Ishikawa (cell line): ENCODE measurements around the gene TBX15.
A peak's percentile ranks its signal among the peaks of the same experiment; 100 is the strongest.

Source experiments
- CEBPB ChIP-seq: IDR thresholded peaks from 2 replicates; pipeline ENCODE4 v1.6.1; 2012
- CREB1 ChIP-seq: IDR thresholded peaks from 2 replicates; pipeline ENCODE4 v1.6.1; 2012; ENCODE audit warnings: low read depth
- EGR1 ChIP-seq: IDR thresholded peaks from 2 replicates; pipeline ENCODE4 v1.6.1; 2012
- EP300 ChIP-seq: IDR thresholded peaks from 2 replicates; pipeline ENCODE4 v1.6.1; 2012; ENCODE audit warnings: borderline replicate concordance
- FOXM1 ChIP-seq: IDR thresholded peaks from 2 replicates; pipeline ENCODE4 v1.6.1; 2012; ENCODE audit warnings: low read depth, borderline replicate concordance
- MAX ChIP-seq: IDR thresholded peaks from 2 replicates; pipeline ENCODE4 v1.6.1; 2012
- NFIC ChIP-seq: IDR thresholded peaks from 2 replicates; pipeline ENCODE4 v1.6.1; 2012
- RAD21 ChIP-seq: IDR thresholded peaks from 2 replicates; pipeline ENCODE4 v1.6.1; 2012; ENCODE audit warnings: low read depth
- REST ChIP-seq: IDR thresholded peaks from 2 replicates; pipeline ENCODE4 v1.6.1; 2012; ENCODE audit warnings: low read depth, mild to moderate bottlenecking
- TAF1 ChIP-seq: IDR thresholded peaks from 2 replicates; pipeline ENCODE4 v1.6.1; 2012; ENCODE audit warnings: low read depth, mild to moderate bottlenecking
- TCF12 ChIP-seq: IDR thresholded peaks from 2 replicates; pipeline ENCODE4 v1.6.1; 2012; ENCODE audit warnings: low read depth
- TEAD4 ChIP-seq: IDR thresholded peaks from 2 replicates; pipeline ENCODE4 v1.6.1; 2012
- USF1 ChIP-seq: IDR thresholded peaks from 2 replicates; pipeline ENCODE4 v1.6.1; 2012
- YY1 ChIP-seq: IDR thresholded peaks from 2 replicates; pipeline ENCODE4 v1.6.1; 2012; ENCODE audit warnings: low read depth
- ZBTB7A ChIP-seq: IDR thresholded peaks from 2 replicates; pipeline ENCODE4 v1.6.1; 2012; ENCODE audit warnings: low read depth

The TBX15 gene

GRCh38 chr1:118949315-118949714, 38.8 kb downstream of the TBX15 start:
- TF ChIP-seq TEAD4: peak; percentile 43
- TF ChIP-seq CEBPB: no peak
- TF ChIP-seq NFIC: peak; percentile 70
- TF ChIP-seq TCF12: peak; percentile 72

- TF ChIP-seq TAF1: no peak
- no peak for TF ChIP-seq MAX
- no peak for TF ChIP-seq RAD21
- TF ChIP-seq YY1: no peak
- TF ChIP-seq FOXM1: no peak
Observed at GRCh38 chr1:118948846-118949245, 39.3 kb downstream of the TBX15 start.

- TF ChIP-seq TAF1: no peak
- TF ChIP-seq USF1: no peak
- TF ChIP-seq FOXM1: no peak
- TF ChIP-seq YY1: no peak
- no peak for TF ChIP-seq ZBTB7A
- TF ChIP-seq RAD21: no peak
- no peak for TF ChIP-seq TCF12
- no peak for TF ChIP-seq TEAD4
- TF ChIP-seq EP300: no peak
- no peak for TF ChIP-seq REST
- no peak for TF ChIP-seq EGR1
- TF ChIP-seq NFIC: no peak
- TF ChIP-seq CEBPB: no peak
- no peak for TF ChIP-seq MAX
- no peak for TF ChIP-seq CREB1
Observed at GRCh38 chr1:118948351-118948750, 39.8 kb downstream of the TBX15 start.

- no peak for TF ChIP-seq TAF1
Observed at GRCh38 chr1:118947790-118948189, 40.4 kb downstream of the TBX15 start.

GRCh38 chr1:118947003-118947765, 41.0 kb downstream of the TBX15 start:
- TF ChIP-seq REST (no peak), USF1 (no peak), CREB1 (no peak), CEBPB (0 out of 2 replicates have a peak, but pooled peaks have one; percentile 15), EP300 (no peak)

- TF ChIP-seq YY1 (no peak), TAF1 (no peak), USF1 (no peak), FOXM1 (peak; percentile 55; the same call in 1 of the 2 replicates), RAD21 (no peak; the same call in 1 of the 2 replicates), CREB1 (no peak), CEBPB (peak; percentile 17; the same call in 1 of the 2 replicates), NFIC (peak; percentile 91), ZBTB7A (no peak), TCF12 (peak; percentile 92), MAX (no peak; the same call in 1 of the 2 replicates), EGR1 (no peak), REST (no peak), TEAD4 (peak; percentile 89), EP300 (peak; percentile 87)
Observed at GRCh38 chr1:118945489-118945888, 42.7 kb downstream of the TBX15 start.
